Stimulated activated CD4-positive, alpha-beta T cell treated with anti-CD3 and anti-CD28 coated beads, Interleukin-4, amount 100 ng/mL, for 24 hours (primary cell): ENCODE measurements around the gene STIP1.
"Not testable (repeated sequence)": the region's sequence is repeated elsewhere in the genome, so short reads cannot be mapped to it uniquely, and the experiment has no call there.

Experiments used
- DNase-seq: peaks from one replicate; pipeline ENCODE4 v3.0.0-alpha.2; 2020

Gene STIP1

GRCh38 chr11:64161037-64161436, 24.9 kb upstream of the STIP1 start:
- DNase-seq, result no peak

GRCh38 chr11:64162769-64163168, 23.2 kb upstream of the STIP1 start:
- not testable (repeated sequence) for DNase-seq

- no peak for DNase-seq
Observed at GRCh38 chr11:64163951-64164350, 22.0 kb upstream of the STIP1 start.

GRCh38 chr11:64164392-64165312, 21.3 kb upstream of the STIP1 start:
- DNase-seq, result no peak

- DNase-seq, result peak; percentile 17
Observed at GRCh38 chr11:64165481-64165841, 20.5 kb upstream of the STIP1 start.

- peak; percentile 85 for DNase-seq
Observed at GRCh38 chr11:64165842-64166635, 19.9 kb upstream of the STIP1 start, which contains the start of gene MACROD1. TSS of gene MACROD1 (minus strand) at chr11:64166113. CDS start at chr11:64165994, 119 bp downstream.

GRCh38 chr11:64170419-64170818, 15.6 kb upstream of the STIP1 start:
- DNase-seq, result no peak

- no peak for DNase-seq
Observed at GRCh38 chr11:64173616-64174355, 12.2 kb upstream of the STIP1 start.

- DNase-seq, result no peak
Observed at GRCh38 chr11:64176751-64177150, 9.2 kb upstream of the STIP1 start.

- DNase-seq, result no peak
Observed at GRCh38 chr11:64178203-64178602, 7.8 kb upstream of the STIP1 start.

GRCh38 chr11:64178951-64179639, 6.9 kb upstream of the STIP1 start:
- DNase-seq, result no peak

- DNase-seq, result no peak
Observed at GRCh38 chr11:64180891-64181290, 5.1 kb upstream of the STIP1 start.

- DNase-seq, result peak; percentile 50
Observed at GRCh38 chr11:64181506-64182411, 4.2 kb upstream of the STIP1 start.

- no peak for DNase-seq
Observed at GRCh38 chr11:64183890-64184289, 2.1 kb upstream of the STIP1 start.

GRCh38 chr11:64185175-64185692, 737 bp upstream of the STIP1 start:
- DNase-seq, result peak; percentile 43

GRCh38 chr11:64186492-64187165, 658 bp downstream of the STIP1 start:
- peak; percentile 53 for DNase-seq

GRCh38 chr11:64192434-64192833, 6.5 kb downstream of the STIP1 start:
- no peak for DNase-seq

GRCh38 chr11:64196626-64197025, 10.7 kb downstream of the STIP1 start:
- no peak for DNase-seq

- no peak for DNase-seq
Observed at GRCh38 chr11:64198511-64198910, 12.5 kb downstream of the STIP1 start.

GRCh38 chr11:64201543-64201942, 15.6 kb downstream of the STIP1 start:
- DNase-seq, result no peak

- DNase-seq, result no peak
Observed at GRCh38 chr11:64202992-64203391, 17.0 kb downstream of the STIP1 start.
